ENCODE results near the gene CTSC.
A peak's percentile ranks its signal among the peaks of the same experiment; 100 is the strongest.

Gene CTSC

GRCh38 chr11:88335284-88335683, 2.3 kb downstream of the CTSC start:
- H3K9me3 ChIP-seq (ENCODE audit: control insufficient read depth, insufficient read depth, low read depth, low read length): no peaks in the 10 kb centered on the region
- ChIA-PET CTCF (no interaction called here), POLR2A (no interaction called here)
- no peak overlapping the region for H3K4me3 ChIP-seq (ENCODE audit: low read depth, low read length)
- peak; percentile 54; the same call in 1 of the 2 replicates for TF ChIP-seq ZNF121 (tag by site-specific recombination; IDR thresholded peaks at IDR 0.05)
- no peak for TF ChIP-seq ZNF248 (tag by site-specific recombination; IDR thresholded peaks at IDR 0.05)
- TF ChIP-seq ZNF837 (tag by site-specific recombination; IDR thresholded peaks at IDR 0.05): no peak
- no peak for TF ChIP-seq ZBTB20 (tag by site-specific recombination; IDR thresholded peaks at IDR 0.05)
- TF ChIP-seq ZNF560 (tag by site-specific recombination; IDR thresholded peaks at IDR 0.05; ENCODE audit: borderline replicate concordance): no peak
- no peak overlapping the region for H3K27ac ChIP-seq (ENCODE audit: extremely low read depth, low read depth, low read length)
- H3K36me3 ChIP-seq (ENCODE audit: control insufficient read depth in 2 of 2, insufficient read depth in 1 of 2, low read length in 2 of 2): peaks cover 0 to 37% of the 10 kb centered on the region in 2 experiments; a peak in 1 of 3 replicates
- no peaks in the 10 kb centered on the region for H3K4me1 ChIP-seq (ENCODE audit: control insufficient read depth, insufficient read depth, low read length)

DNA sequence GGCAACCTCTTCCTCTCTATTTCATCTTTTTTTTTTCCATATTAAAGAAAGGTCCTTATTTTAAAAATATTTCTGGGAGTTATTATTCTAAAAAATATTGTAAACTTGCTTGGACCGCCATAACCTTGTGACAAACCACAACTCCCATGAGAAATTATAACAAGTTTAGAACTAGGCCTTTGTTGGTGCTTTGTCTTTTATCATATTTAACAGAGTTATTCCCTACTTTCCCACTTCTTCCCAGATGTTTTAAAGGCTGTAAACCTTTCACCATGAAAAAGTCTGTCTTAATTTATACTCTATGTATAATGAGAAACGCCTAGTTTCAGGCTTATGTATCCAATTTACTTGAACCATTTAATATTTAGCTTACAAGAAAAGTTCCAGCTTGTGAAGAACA, 3.7 kb downstream of the CTSC start:
- POLR2A ChIA-PET: no interaction called here
- Histone ChIP-seq H3K4me1 (ENCODE audit: control insufficient read depth, insufficient read depth, low read length) (no peaks in the 10 kb centered on the region), H3K4me3 (ENCODE audit: low read depth, low read length) (no peak overlapping the region), H3K36me3 (ENCODE audit: control insufficient read depth in 2 of 2, insufficient read depth in 1 of 2, low read length in 2 of 2) (peaks cover 0 to 37% of the 10 kb centered on the region in 2 experiments; a peak in 2 of 3 replicates), H3K27ac (ENCODE audit: extremely low read depth, low read depth, low read length) (no peak overlapping the region), H3K9me3 (ENCODE audit: control insufficient read depth, insufficient read depth, low read depth, low read length) (no peaks in the 10 kb centered on the region)
- CTCF ChIA-PET: no interaction called here
- no peak for TF ChIP-seq ZNF585B (tag by site-specific recombination; IDR thresholded peaks at IDR 0.05)
- no peak for TF ChIP-seq ZNF239 (tag by site-specific recombination; IDR thresholded peaks at IDR 0.05)
- TF ChIP-seq, protein P1, sequence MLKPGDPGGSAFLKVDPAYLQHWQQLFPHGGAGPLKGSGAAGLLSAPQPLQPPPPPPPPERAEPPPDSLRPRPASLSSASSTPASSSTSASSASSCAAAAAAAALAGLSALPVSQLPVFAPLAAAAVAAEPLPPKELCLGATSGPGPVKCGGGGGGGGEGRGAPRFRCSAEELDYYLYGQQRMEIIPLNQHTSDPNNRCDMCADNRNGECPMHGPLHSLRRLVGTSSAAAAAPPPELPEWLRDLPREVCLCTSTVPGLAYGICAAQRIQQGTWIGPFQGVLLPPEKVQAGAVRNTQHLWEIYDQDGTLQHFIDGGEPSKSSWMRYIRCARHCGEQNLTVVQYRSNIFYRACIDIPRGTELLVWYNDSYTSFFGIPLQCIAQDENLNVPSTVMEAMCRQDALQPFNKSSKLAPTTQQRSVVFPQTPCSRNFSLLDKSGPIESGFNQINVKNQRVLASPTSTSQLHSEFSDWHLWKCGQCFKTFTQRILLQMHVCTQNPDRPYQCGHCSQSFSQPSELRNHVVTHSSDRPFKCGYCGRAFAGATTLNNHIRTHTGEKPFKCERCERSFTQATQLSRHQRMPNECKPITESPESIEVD (tag by site-specific recombination; IDR thresholded peaks at IDR 0.05): 0 out of 2 replicates have a peak, but pooled peaks have one; percentile 21
- TF ChIP-seq ZNF138 (tag by site-specific recombination; IDR thresholded peaks at IDR 0.05; ENCODE audit: borderline replicate concordance): no peak
- TF ChIP-seq ZNF768 (tag by site-specific recombination; IDR thresholded peaks at IDR 0.05): no peak
- TF ChIP-seq, protein P2, sequence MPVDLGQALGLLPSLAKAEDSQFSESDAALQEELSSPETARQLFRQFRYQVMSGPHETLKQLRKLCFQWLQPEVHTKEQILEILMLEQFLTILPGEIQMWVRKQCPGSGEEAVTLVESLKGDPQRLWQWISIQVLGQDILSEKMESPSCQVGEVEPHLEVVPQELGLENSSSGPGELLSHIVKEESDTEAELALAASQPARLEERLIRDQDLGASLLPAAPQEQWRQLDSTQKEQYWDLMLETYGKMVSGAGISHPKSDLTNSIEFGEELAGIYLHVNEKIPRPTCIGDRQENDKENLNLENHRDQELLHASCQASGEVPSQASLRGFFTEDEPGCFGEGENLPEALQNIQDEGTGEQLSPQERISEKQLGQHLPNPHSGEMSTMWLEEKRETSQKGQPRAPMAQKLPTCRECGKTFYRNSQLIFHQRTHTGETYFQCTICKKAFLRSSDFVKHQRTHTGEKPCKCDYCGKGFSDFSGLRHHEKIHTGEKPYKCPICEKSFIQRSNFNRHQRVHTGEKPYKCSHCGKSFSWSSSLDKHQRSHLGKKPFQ (tag by site-specific recombination; IDR thresholded peaks at IDR 0.05): no peak
- TF ChIP-seq ZBTB21 (tag by site-specific recombination; IDR thresholded peaks at IDR 0.05): no peak

- ChIA-PET CTCF (no interaction called here), POLR2A (no interaction called here)
- no peak overlapping the region for H3K4me3 ChIP-seq (ENCODE audit: low read depth, low read length)
- TF ChIP-seq KLF16 (tag by site-specific recombination; IDR thresholded peaks at IDR 0.05): no peak
- no peak for TF ChIP-seq ZNF112 (tag by site-specific recombination; IDR thresholded peaks at IDR 0.05)
- no peak for TF ChIP-seq ZNF510 (tag by site-specific recombination; IDR thresholded peaks at IDR 0.05; ENCODE audit: insufficient replicate concordance)
- TF ChIP-seq, protein P3, sequence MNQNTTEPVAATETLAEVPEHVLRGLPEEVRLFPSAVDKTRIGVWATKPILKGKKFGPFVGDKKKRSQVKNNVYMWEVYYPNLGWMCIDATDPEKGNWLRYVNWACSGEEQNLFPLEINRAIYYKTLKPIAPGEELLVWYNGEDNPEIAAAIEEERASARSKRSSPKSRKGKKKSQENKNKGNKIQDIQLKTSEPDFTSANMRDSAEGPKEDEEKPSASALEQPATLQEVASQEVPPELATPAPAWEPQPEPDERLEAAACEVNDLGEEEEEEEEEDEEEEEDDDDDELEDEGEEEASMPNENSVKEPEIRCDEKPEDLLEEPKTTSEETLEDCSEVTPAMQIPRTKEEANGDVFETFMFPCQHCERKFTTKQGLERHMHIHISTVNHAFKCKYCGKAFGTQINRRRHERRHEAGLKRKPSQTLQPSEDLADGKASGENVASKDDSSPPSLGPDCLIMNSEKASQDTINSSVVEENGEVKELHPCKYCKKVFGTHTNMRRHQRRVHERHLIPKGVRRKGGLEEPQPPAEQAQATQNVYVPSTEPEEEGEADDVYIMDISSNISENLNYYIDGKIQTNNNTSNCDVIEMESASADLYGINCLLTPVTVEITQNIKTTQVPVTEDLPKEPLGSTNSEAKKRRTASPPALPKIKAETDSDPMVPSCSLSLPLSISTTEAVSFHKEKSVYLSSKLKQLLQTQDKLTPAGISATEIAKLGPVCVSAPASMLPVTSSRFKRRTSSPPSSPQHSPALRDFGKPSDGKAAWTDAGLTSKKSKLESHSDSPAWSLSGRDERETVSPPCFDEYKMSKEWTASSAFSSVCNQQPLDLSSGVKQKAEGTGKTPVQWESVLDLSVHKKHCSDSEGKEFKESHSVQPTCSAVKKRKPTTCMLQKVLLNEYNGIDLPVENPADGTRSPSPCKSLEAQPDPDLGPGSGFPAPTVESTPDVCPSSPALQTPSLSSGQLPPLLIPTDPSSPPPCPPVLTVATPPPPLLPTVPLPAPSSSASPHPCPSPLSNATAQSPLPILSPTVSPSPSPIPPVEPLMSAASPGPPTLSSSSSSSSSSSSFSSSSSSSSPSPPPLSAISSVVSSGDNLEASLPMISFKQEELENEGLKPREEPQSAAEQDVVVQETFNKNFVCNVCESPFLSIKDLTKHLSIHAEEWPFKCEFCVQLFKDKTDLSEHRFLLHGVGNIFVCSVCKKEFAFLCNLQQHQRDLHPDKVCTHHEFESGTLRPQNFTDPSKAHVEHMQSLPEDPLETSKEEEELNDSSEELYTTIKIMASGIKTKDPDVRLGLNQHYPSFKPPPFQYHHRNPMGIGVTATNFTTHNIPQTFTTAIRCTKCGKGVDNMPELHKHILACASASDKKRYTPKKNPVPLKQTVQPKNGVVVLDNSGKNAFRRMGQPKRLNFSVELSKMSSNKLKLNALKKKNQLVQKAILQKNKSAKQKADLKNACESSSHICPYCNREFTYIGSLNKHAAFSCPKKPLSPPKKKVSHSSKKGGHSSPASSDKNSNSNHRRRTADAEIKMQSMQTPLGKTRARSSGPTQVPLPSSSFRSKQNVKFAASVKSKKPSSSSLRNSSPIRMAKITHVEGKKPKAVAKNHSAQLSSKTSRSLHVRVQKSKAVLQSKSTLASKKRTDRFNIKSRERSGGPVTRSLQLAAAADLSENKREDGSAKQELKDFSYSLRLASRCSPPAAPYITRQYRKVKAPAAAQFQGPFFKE (tag by site-specific recombination; IDR thresholded peaks at IDR 0.05; ENCODE audit: borderline replicate concordance): no peak
- TF ChIP-seq MEIS1 (CRISPR knock-in tag; IDR thresholded peaks at IDR 0.05; ENCODE audit: borderline replicate concordance): no peak
- H3K36me3 ChIP-seq (ENCODE audit: control insufficient read depth in 2 of 2, insufficient read depth in 1 of 2, low read length in 2 of 2): peaks cover 0 to 40% of the 10 kb centered on the region in 2 experiments; a peak in 2 of 3 replicates
- no peak overlapping the region for H3K27ac ChIP-seq (ENCODE audit: extremely low read depth, low read depth, low read length)
- H3K9me3 ChIP-seq (ENCODE audit: control insufficient read depth, insufficient read depth, low read depth, low read length): no peaks in the 10 kb centered on the region
- no peaks in the 10 kb centered on the region for H3K4me1 ChIP-seq (ENCODE audit: control insufficient read depth, insufficient read depth, low read length)
These were observed 4.7 kb downstream of the CTSC start for GRCh38 chr11:88332851-88333250.
